PC-3 (cell line): Measurements from ENCODE around the gene MICALL2.

Experiments
- CTCF ChIP-seq: fragments of 300-600 bp; sonication (generic); conservative IDR thresholded peaks from 2 replicates; pipeline ENCODE4 v1.5.1; 2017; ENCODE audit warnings: antibody characterized with exemption, low read depth, mild to moderate bottlenecking, low read length
- EZH2 ChIP-seq: fragments of 300-600 bp; sonication (generic); IDR thresholded peaks from one replicate; pipeline ENCODE4 v1.6.1; 2017; ENCODE audit warnings: antibody characterized with exemption, mild to moderate bottlenecking, low read length; ENCODE audit not compliant: unreplicated experiment

DNA sequence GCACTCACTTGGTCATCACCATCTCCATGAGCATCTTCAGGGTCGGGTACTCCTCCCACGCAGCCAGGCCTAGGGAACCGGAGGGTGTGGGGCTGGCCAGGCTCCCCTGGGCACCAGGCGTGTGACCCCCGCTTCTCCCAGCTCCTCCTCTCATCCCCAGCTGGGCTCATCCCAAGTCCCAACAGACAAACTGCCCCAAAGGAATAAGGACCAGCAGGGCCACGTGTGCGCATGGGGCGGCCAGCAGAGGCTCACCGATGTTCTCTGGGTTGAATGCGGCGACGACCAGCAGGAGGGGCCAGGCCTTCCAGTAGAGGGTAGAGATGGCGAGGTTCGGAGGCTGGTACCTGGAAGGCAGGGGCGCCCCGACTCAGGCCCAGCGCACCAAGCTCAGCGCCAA is 30.1 kb upstream of the MICALL2 start:
- no peak for TF ChIP-seq CTCF
- TF ChIP-seq EZH2 = no peak
